SK-N-SH (cell line): Measurements from ENCODE around the gene COBLL1. TPM values are rescaled to one million over a fixed set of nuclear protein-coding genes. Genes with fewer than 3 reads are reported as not detected.

Experiments used
- CTCF ChIA-PET: fragments of 300-600, 350-600 bp; formaldehyde crosslinking; extraction: SDS; loops from one replicate; lab custom pipeline; 2021; lab: Yijun Ruan, JAX
- POLR2A ChIA-PET: fragments of 350-600 bp; sonication (Branson Sonifier 250); formaldehyde crosslinking; extraction: SDS; loops from one replicate; lab custom pipeline; 2020; ENCODE audit warnings: antibody characterized with exemption, inconsistent platforms; lab: Yijun Ruan, JAX
- DNase-seq: peaks from one replicate; pipeline ENCODE4 v3.0.0; 2012
- H2AFZ ChIP-seq: fragments of 200-600 bp; sonication (generic); 2 replicates; pipeline ENCODE4 v1.8.1; 2016; ENCODE audit warnings: antibody characterized with exemption, mild to moderate bottlenecking, low read depth
- H3F3A ChIP-seq: fragments of 200-600 bp; sonication (generic); replicated peaks from 2 replicates; pipeline ENCODE3; 2016; ENCODE audit warnings: antibody characterized with exemption, mild to moderate bottlenecking; ENCODE audit not compliant: insufficient read depth
- H3K27ac ChIP-seq, 2 experiments: fragments of 200-500 bp in 1 of 2; fragments of 200-600 bp in 1 of 2; sonication (Bioruptor generic) in 1 of 2; sonication (generic), shearing (Covaris generic) in 1 of 2; 2 replicates each; pipeline versions ENCODE4 v1.5.1 to v1.6.1; 2014 to 2016; ENCODE audit warnings: low read depth in 2 of 2, inconsistent platforms in 1 of 2, low read length in 1 of 2, mild to moderate bottlenecking in 1 of 2, mixed read lengths in 1 of 2
- H3K27me3 ChIP-seq: fragments of 200-600 bp; sonication (generic), shearing (Covaris generic); 2 replicates; pipeline ENCODE4 v1.6.1; 2016; ENCODE audit warnings: mixed run types; ENCODE audit not compliant: insufficient read depth
- H3K36me3 ChIP-seq, 2 experiments: fragments of 200-500 bp in 1 of 2; fragments of 200-600 bp in 1 of 2; sonication (Bioruptor generic) in 1 of 2; sonication (generic) in 1 of 2; replicated peaks in 1 of 2; 2 replicates each; pipeline versions ENCODE3 to v1.5.1; 2014 to 2016; ENCODE audit warnings: low read length in 1 of 2, mild to moderate bottlenecking in 1 of 2; ENCODE audit not compliant: insufficient read depth in 2 of 2, control insufficient read depth in 1 of 2
- H3K4me1 ChIP-seq, 2 experiments: fragments of 200-500 bp in 1 of 2; fragments of 200-600 bp in 1 of 2; sonication (Bioruptor generic) in 1 of 2; sonication (generic), shearing (Covaris generic) in 1 of 2; 2 replicates each; pipeline versions ENCODE4 v1.5.1 to v1.6.1; 2014 to 2016; ENCODE audit warnings: low read depth in 1 of 2, low read length in 1 of 2, mixed run types in 1 of 2; ENCODE audit not compliant: insufficient read depth in 2 of 2, control insufficient read depth in 1 of 2
- H3K4me2 ChIP-seq: fragments of 200-600 bp; sonication (generic), shearing (Covaris generic); 2 replicates; pipeline ENCODE4 v1.6.1; 2017; ENCODE audit warnings: mixed run types
- H3K4me3 ChIP-seq, 2 experiments: fragments of 200-500 bp in 1 of 2; fragments of 200-600 bp in 1 of 2; sonication (Bioruptor generic) in 1 of 2; sonication (generic), shearing (Covaris generic) in 1 of 2; 2 replicates each; pipeline versions ENCODE4 v1.5.1 to v1.8.1; 2014 to 2016; ENCODE audit warnings: low read depth in 2 of 2, inconsistent platforms in 1 of 2, low read length in 1 of 2, mild to moderate bottlenecking in 1 of 2, mixed read lengths in 1 of 2, moderate library complexity in 1 of 2
- H3K79me2 ChIP-seq: fragments of 200-600 bp; sonication (generic); 2 replicates; pipeline ENCODE4 v1.8.1; 2017; ENCODE audit warnings: mild to moderate bottlenecking; ENCODE audit not compliant: insufficient read depth
- H3K9ac ChIP-seq: fragments of 200-600 bp; sonication (generic); 2 replicates; pipeline ENCODE4 v1.6.1; 2017; ENCODE audit warnings: mixed run types
- H3K9me2 ChIP-seq: fragments of 200-600 bp; sonication (generic); 2 replicates; pipeline ENCODE4 v1.6.1; 2017; ENCODE audit warnings: mixed run types
- H3K9me3 ChIP-seq: fragments of 200-600 bp; sonication (generic); 2 replicates; pipeline ENCODE4 v1.6.1; 2017; ENCODE audit warnings: mixed run types, mild to moderate bottlenecking, moderate library complexity
- H4K20me1 ChIP-seq: fragments of 200-600 bp; sonication (generic); 2 replicates; pipeline ENCODE4 v1.6.1; 2017; ENCODE audit warnings: mild to moderate bottlenecking, mixed run types; ENCODE audit not compliant: insufficient read depth
- CTCF ChIP-seq: fragments of 200-600 bp; sonication (generic); IDR thresholded peaks from 2 replicates; pipeline ENCODE4 v1.6.1; 2017; ENCODE audit warnings: antibody characterized with exemption, mild to moderate bottlenecking, moderate library complexity
- ELF1 ChIP-seq: IDR thresholded peaks from 2 replicates; pipeline ENCODE4 v1.4.0; 2012
- EP300 ChIP-seq, 2 experiments: IDR thresholded peaks; 2 replicates each; pipeline versions ENCODE4 v1.4.0 to v1.6.1; 2012; ENCODE audit warnings: borderline replicate concordance in 1 of 2, low read depth in 1 of 2, low read length in 1 of 2
- EZH2phosphoT487 ChIP-seq: fragments of 200-600 bp; sonication (generic); IDR thresholded peaks from 2 replicates; pipeline ENCODE4 v1.6.1; 2017; ENCODE audit warnings: low read depth, mixed run types, mild to moderate bottlenecking, antibody characterized with exemption, moderate library complexity, borderline replicate concordance
- MEF2A ChIP-seq: IDR thresholded peaks from 2 replicates; pipeline ENCODE4 v1.4.0; 2012; ENCODE audit warnings: low read depth, borderline replicate concordance
- POLR2AphosphoS5 ChIP-seq: IDR thresholded peaks from 2 replicates; pipeline ENCODE4 v1.6.1; 2012; ENCODE audit warnings: low read depth, low read length
- RAD21 ChIP-seq: IDR thresholded peaks from 2 replicates; pipeline ENCODE4 v1.6.1; 2012; ENCODE audit warnings: mild to moderate bottlenecking, low read length
- RCOR1 ChIP-seq: fragments of 150-350 bp; IDR thresholded peaks from 2 replicates; pipeline ENCODE4 v1.6.1; 2017; ENCODE audit warnings: antibody characterized with exemption, low read length
- REST ChIP-seq: IDR thresholded peaks from 2 replicates; pipeline ENCODE4 v1.6.1; 2012; ENCODE audit warnings: mild to moderate bottlenecking, low read depth, low read length, moderate library complexity
- RXRA ChIP-seq: IDR thresholded peaks from 2 replicates; pipeline ENCODE4 v1.4.0; 2012; ENCODE audit warnings: low read depth, mild to moderate bottlenecking, borderline replicate concordance
- SIN3A ChIP-seq: IDR thresholded peaks from 2 replicates; pipeline ENCODE4 v1.6.1; 2012; ENCODE audit warnings: low read depth, mild to moderate bottlenecking, low read length, moderate library complexity, borderline replicate concordance
- SMC3 ChIP-seq: IDR thresholded peaks from 2 replicates; pipeline ENCODE4 v1.6.1; 2012; ENCODE audit warnings: low read depth, low read length, improper control_type of control experiment
- TAF1 ChIP-seq: IDR thresholded peaks from 2 replicates; pipeline ENCODE4 v1.6.1; 2012; ENCODE audit warnings: low read depth, mild to moderate bottlenecking, low read length, moderate library complexity, borderline replicate concordance
- TCF12 ChIP-seq: IDR thresholded peaks from 2 replicates; pipeline ENCODE4 v1.4.0; 2012
- TEAD4 ChIP-seq: IDR thresholded peaks from 2 replicates; pipeline ENCODE4 v1.4.0; 2012; ENCODE audit warnings: mild to moderate bottlenecking, borderline replicate concordance; ENCODE audit not compliant: insufficient read depth
- USF1 ChIP-seq: IDR thresholded peaks from 2 replicates; pipeline ENCODE4 v1.4.0; 2012; ENCODE audit warnings: low read depth, borderline replicate concordance
- USF2 ChIP-seq: fragments of 150-350 bp; IDR thresholded peaks from 2 replicates; pipeline ENCODE4 v1.6.1; 2017; ENCODE audit warnings: antibody characterized with exemption, low read length, low read depth, borderline replicate concordance
- YY1 ChIP-seq: IDR thresholded peaks from 2 replicates; pipeline ENCODE4 v1.4.0; 2012; ENCODE audit warnings: low read depth, mild to moderate bottlenecking
- polyA plus RNA-seq, 3 experiments: library from polyadenylated mRNA; depleted of rRNA; stranded (reverse); fragments of >200 nt; gene quantifications; 2 replicates each; pipeline ENCODE4 v1.2.3, GENCODE V29; 2012

The COBLL1 gene
- polyA plus RNA-seq, 1 of the 3 experiments (the other 2 are of a cell fraction), result 3.1 TPM

GRCh38 chr2:164816900-164817299 is 24.7 kb downstream of the COBLL1 start:
- H3K27me3 ChIP-seq, result no peaks in the 10 kb centered on the region
- CTCF ChIA-PET, result no interaction called here
- no peak overlapping the region for H3K9ac ChIP-seq
- H3K36me3 ChIP-seq, result peaks cover 0 to 3% of the 10 kb centered on the region in 2 experiments
- H3K27ac ChIP-seq, result no peak overlapping the region
- H2AFZ ChIP-seq, result no peak overlapping the region
- no peak for TF ChIP-seq SIN3A
- no peak for TF ChIP-seq POLR2AphosphoS5
- TF ChIP-seq TCF12, result no peak
- TF ChIP-seq RAD21, result no peak
- TF ChIP-seq REST, result no peak
- TF ChIP-seq CTCF, result no peak
- TF ChIP-seq ELF1, result no peak
- TF ChIP-seq EP300 (IDR thresholded peaks at IDR 0.05; ENCODE audit: borderline replicate concordance in 1 of 2, low read depth in 1 of 2, low read length in 1 of 2), result no peak
- no peak for TF ChIP-seq USF1
- TF ChIP-seq RXRA, result no peak
- TF ChIP-seq YY1, result no peak
- no peak for TF ChIP-seq MEF2A
- no peak for TF ChIP-seq TEAD4
- no peak for TF ChIP-seq RCOR1
- no peak for TF ChIP-seq USF2
- TF ChIP-seq SMC3, result no peak
- TF ChIP-seq EZH2phosphoT487, result no peak
- no peak for TF ChIP-seq TAF1
- no peak overlapping the region for H3K4me2 ChIP-seq
- peaks cover 7% of the 10 kb centered on the region; the same call in 1 of the 2 replicates for H3K79me2 ChIP-seq
- no peaks in the 10 kb centered on the region; a peak in 2 of 4 replicates for H3K4me1 ChIP-seq
- DNase-seq, result no peak
- H3K4me3 ChIP-seq, result no peak overlapping the region
- POLR2A ChIA-PET, result no interaction called here
- no peaks in the 10 kb centered on the region for H4K20me1 ChIP-seq
- peaks cover 11% of the 10 kb centered on the region for H3F3A ChIP-seq
- H3K9me3 ChIP-seq, result no peaks in the 10 kb centered on the region
- no peaks in the 10 kb centered on the region for H3K9me2 ChIP-seq
